Endometrial microvascular endothelial cells (primary cell): ENCODE measurements around the gene RARA. TPM values are rescaled to one million over a fixed set of nuclear protein-coding genes. Genes with fewer than 3 reads are reported as not detected.

ENCODE experiments used
- in situ Hi-C: cut with HindIII; loops from 2 replicates; pipeline ENCODE4 v1.10.0; 2017; ENCODE audit warnings: low sequenced_read_pairs, low pct_unique_long_range_greater_than_20kb; ENCODE audit errors: inconsistent ontology term
- total RNA-seq: library from RNA; depleted of rRNA; stranded (reverse); fragments of >200 nt; gene quantifications from one replicate; pipeline ENCODE4 v1.2.3, GENCODE V29; 2015; ENCODE audit errors: inconsistent ontology term

RARA gene
- total RNA-seq, 1 donor from 2014 or later, result 32.1 TPM

DNA sequence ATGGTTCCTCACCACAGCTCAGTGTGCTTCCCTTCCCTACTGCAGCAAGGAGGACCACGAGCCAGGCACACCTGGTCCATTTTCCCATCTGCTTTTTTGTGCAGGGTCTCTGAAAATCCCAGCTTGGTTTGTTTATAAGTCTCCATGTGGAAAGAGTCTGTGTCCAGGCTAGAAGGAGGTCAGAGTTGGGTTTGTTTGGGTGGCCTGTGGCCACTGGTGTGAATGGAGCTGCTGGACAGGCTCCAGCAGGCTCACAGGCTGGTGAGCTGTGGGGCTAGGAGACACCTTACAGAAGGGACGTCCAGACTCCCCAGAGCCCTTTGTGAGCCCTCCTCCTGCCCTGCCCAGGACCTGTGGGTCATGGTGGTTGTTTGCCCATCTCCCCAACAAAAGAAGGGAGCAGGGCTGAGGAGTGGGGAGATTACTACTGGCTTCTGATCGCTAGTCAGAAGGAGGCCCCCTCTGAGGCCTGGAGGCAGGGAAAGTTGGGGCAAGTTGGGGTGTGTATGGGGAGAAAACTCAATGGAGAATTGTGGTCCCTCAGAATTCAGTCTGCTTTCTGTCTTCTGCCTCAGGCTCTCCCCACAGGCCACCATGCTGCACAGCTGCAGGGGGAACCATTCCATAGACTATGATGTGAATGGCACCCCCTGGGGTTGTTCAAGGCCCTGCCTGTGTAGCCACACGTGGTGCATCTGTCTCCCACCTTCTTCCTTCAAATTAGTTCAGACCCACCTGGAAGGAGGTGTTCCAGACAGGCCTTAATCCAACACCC is 4.1 kb downstream of the RARA start:
- in situ Hi-C loops, result loop anchor here (10.0 kb wide), 1 partner anchor 52 kb away; the partner anchor contains the start of gene GJD3

DNA sequence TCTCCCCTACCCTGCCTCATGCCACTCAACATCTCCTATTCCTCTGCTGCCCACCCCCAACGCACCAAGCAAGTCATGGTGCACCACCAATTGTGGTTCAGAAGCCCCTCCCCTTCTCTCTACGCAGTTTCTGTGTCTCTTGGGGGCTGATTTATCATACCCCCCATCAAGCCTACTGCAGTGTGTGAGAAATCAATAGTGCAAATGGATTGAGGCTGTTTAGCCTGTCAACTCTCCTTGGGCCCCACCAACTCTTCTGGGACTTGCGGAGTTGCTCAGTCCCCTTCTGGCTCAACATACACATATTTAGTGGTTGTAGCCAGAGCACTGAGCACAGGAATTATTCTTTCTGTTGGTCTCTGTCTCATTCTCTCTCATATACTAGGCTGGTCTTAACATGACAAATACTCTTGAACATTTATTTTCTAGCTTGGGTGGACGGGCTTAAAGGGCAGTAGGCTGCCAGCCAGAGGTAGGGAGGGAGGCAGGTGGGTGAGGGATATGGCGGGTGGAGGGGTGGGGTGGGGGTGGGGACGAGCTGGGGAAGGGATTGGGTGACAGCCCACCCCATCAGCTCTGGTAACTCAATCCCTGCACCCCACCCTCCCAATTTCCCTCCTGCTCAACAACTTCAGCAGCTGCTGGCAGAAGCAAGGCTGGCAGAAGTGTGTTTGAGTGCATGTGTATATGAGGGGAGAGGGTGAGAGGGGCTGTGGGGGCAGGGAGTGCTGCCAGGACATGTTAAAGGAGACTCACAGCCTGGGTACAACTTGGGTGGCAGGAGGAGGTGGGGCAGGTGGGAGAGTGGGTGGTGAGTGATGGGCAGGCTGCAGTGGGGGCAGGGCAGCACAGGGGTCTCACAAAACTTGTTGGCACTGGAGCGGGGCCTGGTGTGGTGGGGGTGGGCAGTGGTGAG is 4.9 kb downstream of the RARA start:
- in situ Hi-C loops, result loop anchor here (10.0 kb wide), 1 partner anchor 51 kb away; the partner anchor contains the start of gene GJD3

DNA sequence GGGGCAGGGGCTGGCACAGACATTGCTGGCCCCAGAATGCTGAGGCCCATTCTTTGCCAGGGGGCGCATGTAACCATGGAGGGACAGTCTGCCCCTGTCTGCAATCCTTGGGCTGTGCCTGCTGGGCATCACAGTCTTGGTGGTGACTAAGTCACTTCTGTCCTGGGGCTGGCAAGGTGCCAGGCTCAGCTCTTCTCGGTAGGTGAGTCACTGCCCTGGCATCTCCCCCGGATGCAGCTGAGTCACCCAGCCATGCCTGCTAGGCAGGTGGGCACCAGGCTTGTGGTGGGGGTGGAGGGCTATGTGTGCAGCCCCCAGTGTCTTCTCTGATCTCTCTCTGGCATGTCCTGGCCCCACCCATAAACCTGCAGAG is 5.6 kb downstream of the RARA start:
- in situ Hi-C loops, result loop anchor here (10.0 kb wide), 1 partner anchor 50 kb away; the partner anchor contains the start of gene GJD3

DNA sequence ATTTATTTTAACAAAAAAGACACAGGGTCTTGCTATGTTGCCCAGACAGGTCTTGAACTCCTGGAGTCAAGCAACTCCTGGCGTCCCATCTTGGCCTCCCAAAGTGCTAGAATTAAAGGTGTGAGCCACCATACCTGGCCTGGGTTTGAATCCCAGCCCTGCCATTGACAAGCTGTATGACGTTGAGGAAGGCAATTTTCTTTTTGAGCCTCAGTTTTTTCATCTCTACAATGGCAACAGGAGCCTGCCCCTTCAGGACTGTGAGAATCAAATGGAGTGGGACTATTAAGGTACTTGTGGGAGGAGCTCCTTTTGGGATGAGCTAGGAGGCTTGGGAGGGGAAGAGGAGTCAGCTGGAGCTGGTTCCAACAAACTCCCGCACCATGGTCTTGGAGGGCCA is 6.2 kb downstream of the RARA start:
- in situ Hi-C loops, result loop anchor here (10.0 kb wide), 1 partner anchor 50 kb away; the partner anchor contains the start of gene GJD3

DNA sequence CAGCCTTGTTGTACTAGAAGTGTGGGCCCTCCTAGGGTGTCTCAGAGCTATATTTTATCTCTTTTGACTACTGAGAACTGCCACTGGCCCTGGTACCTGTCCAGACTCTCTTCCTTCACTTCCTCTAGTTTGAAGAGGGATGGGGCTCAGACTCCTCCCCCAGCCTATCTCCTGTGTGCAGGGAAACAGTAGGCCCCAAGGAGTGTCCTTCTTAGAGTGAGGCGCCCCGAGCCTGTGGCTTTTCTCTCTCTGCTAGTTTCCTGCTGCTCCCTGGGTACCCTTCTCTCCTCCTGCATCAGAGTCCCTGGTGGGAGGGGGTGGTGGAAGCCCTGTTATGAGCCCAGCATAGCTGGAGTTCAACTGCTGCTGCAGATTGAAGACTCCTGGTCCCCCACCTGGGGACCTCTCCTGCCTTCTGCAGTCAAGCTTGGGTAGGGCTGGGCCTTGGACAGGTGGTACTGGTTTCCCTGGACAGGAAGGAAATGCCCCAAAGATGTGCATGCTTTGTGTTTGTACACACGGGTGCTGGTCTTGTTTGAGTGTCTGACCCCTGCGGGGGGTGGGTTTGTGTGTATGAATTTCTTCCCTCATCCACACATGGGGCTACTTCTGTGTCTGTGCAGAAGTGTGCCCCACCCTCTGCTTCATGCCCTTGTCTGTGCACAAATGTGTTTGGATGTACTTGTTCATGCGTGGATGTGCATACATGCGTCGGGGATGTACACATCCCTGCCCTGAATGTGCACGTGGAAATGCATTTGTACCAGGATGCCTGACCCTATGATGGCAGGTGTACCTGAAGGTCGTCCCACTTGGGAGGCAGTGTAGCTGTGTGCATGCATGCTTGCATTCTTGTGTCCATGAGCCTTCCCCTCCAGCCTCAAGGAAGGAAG is 6.9 kb downstream of the RARA start:
- in situ Hi-C loops, result loop anchor here (10.0 kb wide), 1 partner anchor 49 kb away; the partner anchor contains the start of gene GJD3

DNA sequence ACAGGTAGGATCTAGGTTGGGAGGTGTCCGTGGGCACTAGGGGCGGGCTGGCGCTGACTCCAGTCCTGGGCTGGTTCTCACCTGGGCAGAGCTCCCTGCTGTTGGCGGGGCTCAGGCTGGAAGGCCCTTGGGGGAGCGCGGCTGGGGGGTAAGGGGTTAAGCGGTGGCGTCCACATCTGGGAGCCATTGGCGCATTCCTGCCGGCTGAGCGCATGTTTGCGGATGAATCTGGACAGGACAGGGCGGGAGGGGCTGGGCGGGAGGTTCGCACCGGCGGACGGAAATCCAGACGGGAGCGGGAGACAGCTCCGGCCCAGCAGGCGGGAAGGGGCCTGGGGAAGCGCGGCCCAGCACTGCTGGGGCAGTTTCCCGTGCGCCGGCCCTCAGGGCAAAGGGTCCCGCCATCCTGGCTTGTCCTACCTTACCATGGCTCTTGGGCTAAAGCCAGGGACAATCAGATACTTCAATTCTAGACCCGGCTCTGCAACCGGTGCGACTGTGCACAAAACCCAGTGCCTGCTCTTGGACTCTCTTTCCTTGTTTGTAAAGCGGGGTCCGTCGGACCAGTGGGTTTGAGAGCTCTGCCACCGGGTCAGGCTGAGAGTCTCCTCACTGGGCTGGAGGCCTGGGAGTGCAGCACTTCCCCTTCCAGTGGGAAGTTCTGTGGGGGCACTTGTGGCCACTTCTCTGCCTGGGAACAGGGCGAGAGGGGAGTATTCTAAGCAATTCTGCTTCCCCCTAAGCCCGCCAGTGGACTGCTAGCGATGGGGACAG is 7.8 kb downstream of the RARA start:
- in situ Hi-C loops, result loop anchor here (10.0 kb wide), 1 partner anchor 48 kb away; the partner anchor contains the start of gene GJD3

DNA sequence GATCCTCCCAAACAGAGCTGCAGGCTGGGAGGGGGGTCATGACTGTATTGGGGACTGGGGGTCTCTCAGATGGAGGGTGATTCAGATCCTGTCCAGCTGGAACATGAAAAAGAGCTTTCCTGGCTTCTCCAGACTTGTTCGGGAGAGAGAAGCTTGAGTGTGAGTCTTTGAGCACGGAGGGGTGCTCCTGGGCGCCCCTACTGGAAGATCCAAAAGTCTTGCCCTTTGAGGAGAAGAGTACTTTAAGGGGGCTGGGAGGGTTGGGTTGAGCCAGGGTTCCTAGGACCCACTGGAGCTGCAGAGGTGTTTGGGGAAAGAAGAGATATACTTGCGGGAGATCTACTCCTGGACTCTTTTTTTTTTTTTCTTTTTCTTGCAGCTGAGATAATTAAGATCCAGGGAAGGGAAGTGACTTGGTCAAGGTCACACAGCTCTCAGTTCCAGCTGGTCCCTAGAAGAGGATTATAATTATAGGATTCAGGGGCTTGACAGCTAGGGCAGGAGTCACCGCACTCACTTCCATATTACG is 8.4 kb downstream of the RARA start:
- in situ Hi-C loops, result loop anchor here (10.0 kb wide), 1 partner anchor 47 kb away; the partner anchor contains the start of gene GJD3

DNA sequence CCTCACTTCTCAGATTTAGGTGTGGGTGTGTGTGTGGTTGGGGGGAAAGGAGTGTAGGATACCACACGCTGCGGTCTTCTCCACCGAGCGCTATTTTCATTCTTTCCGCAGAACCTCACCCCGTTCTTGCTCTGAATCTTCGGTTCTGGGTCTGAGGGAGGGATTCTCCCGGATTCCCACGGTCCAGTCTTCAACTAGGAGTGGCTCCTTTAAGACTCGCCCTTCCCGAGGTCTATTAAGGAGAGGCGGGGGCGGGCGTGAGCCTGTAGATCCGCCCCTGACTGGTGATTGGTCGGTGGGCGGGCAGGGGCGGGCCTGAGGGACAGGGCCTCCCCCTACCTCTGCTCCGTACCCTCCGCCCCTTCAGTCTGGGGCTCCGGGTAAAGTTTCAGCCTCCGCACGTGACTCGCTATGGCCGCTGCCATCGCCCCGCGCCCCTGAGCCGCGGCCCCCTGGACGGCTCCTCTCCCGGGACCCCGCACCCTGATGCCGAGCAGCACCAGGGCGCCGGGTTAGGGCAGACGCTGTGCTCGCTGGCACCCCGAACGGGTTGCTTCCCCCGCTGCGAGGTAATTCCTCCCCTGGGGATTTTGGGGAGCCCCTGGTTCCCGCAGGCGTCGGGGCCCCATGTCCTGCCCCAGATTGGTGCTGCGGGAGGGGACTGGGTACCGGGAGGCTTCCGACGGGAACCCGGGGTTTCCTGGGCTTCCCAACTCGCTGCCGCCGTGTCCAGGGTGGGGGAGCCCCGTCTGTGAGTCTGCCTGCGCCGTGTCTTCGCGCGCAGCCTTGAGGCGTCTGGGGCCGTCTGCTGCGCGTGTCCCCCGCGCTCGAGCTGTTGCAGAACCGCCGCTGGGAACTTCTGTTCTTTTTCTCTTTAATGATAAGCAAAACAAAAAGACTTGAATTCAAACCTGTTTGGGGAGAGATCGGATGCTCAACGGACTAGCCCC is 9.2 kb downstream of the RARA start:
- in situ Hi-C loops, result loop anchor here (10.0 kb wide), 1 partner anchor 47 kb away; the partner anchor contains the start of gene GJD3

DNA sequence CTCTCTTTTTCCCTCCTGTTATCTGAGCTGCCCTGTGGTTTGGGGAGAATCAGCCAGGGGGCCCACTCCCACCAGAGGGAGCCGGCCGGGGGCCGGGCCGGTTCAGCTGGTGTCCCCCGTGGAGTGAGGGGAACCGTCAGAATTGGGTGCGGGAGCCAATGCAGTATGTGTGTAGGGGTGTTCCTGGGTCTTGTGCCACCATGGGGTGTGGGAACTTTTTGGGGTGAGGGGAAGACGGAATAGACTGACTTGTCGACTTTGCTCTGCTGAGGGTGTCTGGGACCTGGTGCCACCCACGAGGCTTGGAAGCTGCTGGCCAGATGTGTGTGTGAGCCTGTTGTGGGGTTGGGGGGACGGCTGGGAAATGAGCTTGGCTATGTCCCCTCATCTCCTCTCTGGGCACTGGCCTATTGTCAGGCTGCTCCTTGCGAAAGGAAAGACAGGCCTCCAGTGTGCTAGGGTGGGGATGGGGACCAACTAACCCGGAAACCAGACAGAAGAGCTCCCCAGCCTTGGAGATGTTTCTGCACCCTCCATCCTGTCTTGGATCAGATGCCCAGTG is 9.9 kb downstream of the RARA start:
- in situ Hi-C loops, result loop anchor here (10.0 kb wide), 1 partner anchor 46 kb away; the partner anchor contains the start of gene GJD3

DNA sequence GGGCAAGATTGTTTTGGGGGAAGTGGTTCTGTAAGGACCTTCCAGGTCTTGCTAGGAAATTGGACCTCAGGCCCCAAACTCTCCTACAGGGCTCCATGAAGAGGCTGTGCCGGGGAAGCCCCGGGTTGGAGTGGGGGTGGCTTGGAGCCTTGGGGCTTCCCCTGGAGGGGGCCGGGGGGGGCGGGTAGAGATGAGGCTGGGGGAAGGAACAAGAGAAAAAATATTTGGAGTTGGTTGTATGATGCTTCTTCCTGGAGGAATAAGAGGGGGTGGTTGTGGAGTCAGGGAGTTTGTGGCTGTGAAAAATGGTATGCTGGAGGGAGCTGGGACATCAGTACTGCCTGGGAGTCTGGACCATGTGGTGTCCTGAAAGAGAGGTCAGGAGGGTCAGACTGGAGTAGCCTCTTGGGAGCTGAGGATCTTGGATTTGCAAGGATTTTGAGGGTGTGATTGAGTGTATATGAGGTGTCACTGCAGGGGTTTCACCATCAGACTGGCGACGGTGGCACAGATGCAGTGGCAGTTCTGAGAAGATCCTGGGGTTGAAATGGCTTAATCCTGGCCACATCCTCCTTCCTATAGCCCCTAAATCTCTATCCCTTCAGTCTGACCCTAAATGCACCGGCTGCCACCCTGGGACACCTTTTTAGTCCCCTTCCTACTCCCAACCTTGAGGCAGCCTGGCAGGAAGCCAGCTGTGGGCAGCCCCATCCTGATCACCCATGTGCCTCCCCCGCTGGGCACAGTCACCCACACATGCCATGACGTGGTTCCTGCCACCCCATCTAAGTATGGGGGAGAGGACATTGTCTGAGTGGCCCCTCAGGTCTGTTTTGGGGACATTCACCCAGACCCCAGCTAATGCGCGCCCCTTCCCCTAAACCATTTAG is 10.9 kb downstream of the RARA start:
- in situ Hi-C loops, result loop anchor here (10.0 kb wide), 1 partner anchor 45 kb away; the partner anchor contains the start of gene GJD3

DNA sequence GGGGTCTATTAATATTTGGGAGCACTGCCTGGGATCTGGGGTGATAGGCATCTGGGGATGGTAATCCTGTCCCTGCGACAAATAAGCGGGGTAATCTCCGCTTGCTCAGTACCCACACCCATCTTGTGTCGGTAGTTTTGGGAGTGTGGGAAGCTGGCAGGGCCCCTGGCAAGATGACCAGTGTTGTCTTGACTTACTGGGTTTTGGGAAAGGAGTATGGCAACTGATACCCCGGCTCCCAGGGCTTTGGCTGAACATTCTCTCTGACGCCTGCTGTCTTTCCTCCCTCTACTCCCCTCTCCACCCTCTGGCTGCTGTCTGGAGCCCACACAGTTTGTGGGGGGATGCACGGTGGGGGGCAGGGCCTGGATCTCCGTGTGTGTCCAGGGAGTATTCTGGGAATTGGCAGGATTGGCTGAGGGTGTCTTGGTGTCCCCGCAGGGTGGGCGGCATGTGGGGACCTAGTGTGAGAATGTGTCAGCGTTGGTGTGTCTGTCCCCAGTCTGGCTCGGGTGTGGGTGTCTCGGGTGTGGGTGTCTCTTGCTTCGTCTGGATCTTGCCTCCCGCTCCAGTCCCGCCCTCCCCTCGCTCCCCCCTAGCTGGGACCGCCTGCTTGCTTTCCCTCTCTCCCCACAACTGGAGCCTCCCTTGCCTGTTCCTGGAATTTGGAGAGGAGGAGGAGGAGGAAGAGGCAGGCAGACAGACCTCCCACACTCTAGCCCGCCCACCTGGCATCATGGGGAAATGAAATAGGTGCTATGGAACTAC is 12.0 kb downstream of the RARA start:
- in situ Hi-C loops, result no loop called here

DNA sequence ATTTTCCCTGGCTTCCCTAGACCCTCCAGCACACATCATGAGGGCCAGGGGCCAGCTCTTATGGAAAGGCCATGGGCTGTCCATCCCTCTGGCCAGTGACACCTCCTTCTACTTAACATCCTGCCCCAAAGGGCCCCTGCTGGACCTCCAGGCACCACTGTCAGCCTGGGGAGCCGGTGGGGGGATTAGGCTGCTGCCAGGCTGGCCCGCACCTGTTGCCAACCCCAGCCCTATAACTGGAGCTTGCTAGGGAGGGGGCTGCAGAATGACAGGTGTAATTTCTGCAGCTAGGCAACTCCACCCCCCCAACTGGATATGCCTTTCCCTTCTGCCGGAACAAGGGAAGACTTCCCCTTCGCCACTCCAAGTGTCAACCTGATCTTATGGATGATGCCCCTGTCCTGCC is 12.5 kb downstream of the RARA start:
- in situ Hi-C loops, result no loop called here

DNA sequence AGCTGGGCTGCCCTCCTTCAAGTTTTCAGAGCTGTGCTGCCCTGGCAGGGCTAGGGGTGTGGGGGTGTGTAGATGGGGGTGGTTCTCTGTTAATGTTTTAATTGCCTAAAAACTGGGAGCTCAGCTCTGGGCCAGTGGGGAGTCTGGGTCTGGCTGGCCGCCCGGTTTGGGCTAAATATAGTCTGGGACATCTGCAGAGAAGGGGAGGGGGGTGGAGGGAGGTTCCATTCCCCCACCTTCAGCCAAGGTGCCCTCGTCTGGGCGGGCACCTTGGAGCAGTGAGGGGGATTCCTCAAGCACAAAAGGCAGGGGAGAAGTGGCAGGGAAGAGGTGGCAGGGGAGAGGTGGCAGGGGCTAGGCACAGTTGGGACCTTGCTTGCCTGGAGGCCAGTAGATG is 13.0 kb downstream of the RARA start:
- in situ Hi-C loops, result no loop called here
